K562 (cell line): ENCODE results near the gene TCF25. TPM values are rescaled to one million over a fixed set of nuclear protein-coding genes. Genes with fewer than 3 reads are reported as not detected.

Experiments
- ATAC-seq: fragments of 200-7000 bp; cut with Tn5 transposase; 3 replicates; pipeline ENCODE4 v1.9.1; 2020; ENCODE audit warnings: moderate library complexity
- BruUV-seq: library from RNA; stranded (reverse); fragments of 400-500 nt; replicated peaks from 2 replicates; lab custom pipeline; 2021; lab: Mats Ljungman, UMichigan
- CTCF ChIA-PET: fragments of 300-600 bp; formaldehyde crosslinking; extraction: SDS; loops from one replicate; lab custom pipeline; 2021; ENCODE audit warnings: low intra/inter-chr PET ratio; lab: Yijun Ruan, JAX
- POLR2A ChIA-PET: fragments of 300-600, 350-650 bp; sonication (Branson Sonifier 250); formaldehyde crosslinking; extraction: SDS; loops from one replicate; lab custom pipeline; 2021; ENCODE audit warnings: antibody characterized with exemption, inconsistent platforms; lab: Yijun Ruan, JAX
- DNase-seq, 4 experiments: peaks; one replicate each; pipeline versions ENCODE4 v3.0.0 to v3.0.0-alpha.2; 2011 to 2018; ENCODE audit warnings: low spot score in 3 of 4, mixed read lengths in 3 of 4; ENCODE audit errors: extremely low read depth in 1 of 4
- FAIRE-seq: peaks from 2 replicates; lab custom pipeline; 2011; peaks lifted over from hg19 to GRCh38; lab: Jason Lieb, UNC
- H2AFZ ChIP-seq: 2 replicates; pipeline ENCODE4 v1.6.0; 2011; ENCODE audit warnings: low read depth, low read length, control low read depth, inconsistent platforms
- H3K27ac ChIP-seq: fragments of 200-600 bp; 3 replicates; pipeline ENCODE4 v1.8.0; 2011; ENCODE audit warnings: low read depth, mild to moderate bottlenecking, control low read depth, inconsistent platforms, low read length, moderate library complexity, mixed read lengths; ENCODE audit errors: extremely low read depth
- H3K27me3 ChIP-seq, 2 experiments: fragments of 300-600 bp in 1 of 2; 2 replicates in 1 of 2; 3 replicates in 1 of 2; pipeline versions ENCODE4 v1.6.0 to v1.8.0; 2011; ENCODE audit warnings: inconsistent platforms in 2 of 2, low read length in 2 of 2, mild to moderate bottlenecking in 1 of 2, mixed read lengths in 1 of 2, moderate library complexity in 1 of 2; ENCODE audit not compliant: control insufficient read depth in 2 of 2, insufficient read depth in 2 of 2
- H3K36me3 ChIP-seq: fragments of 300-600 bp; 3 replicates; pipeline ENCODE4 v1.8.0; 2011; ENCODE audit warnings: mild to moderate bottlenecking, low read length, inconsistent platforms; ENCODE audit not compliant: control insufficient read depth, insufficient read depth
- H3K4me1 ChIP-seq, 2 experiments: fragments of 200-600 bp in 1 of 2; replicated peaks in 1 of 2; 2 replicates in 1 of 2; 3 replicates in 1 of 2; pipeline versions ENCODE4 v1.5.1 to v1.8.0; 2011; ENCODE audit warnings: inconsistent platforms in 2 of 2, low read length in 2 of 2, mild to moderate bottlenecking in 1 of 2, mixed read lengths in 1 of 2, moderate library complexity in 1 of 2; ENCODE audit not compliant: control insufficient read depth in 2 of 2, insufficient read depth in 2 of 2
- H3K4me2 ChIP-seq: 2 replicates; pipeline ENCODE4 v1.6.1; 2011; ENCODE audit warnings: low read length, control low read depth, inconsistent platforms, mixed read lengths; ENCODE audit not compliant: insufficient read depth
- H3K4me3 ChIP-seq: fragments of 200-600 bp; sonication (generic), shearing (Covaris generic); 2 replicates; pipeline ENCODE4 v1.5.1; 2016; ENCODE audit warnings: control low read depth, inconsistent platforms
- H3K79me2 ChIP-seq: fragments of 200-600 bp; 3 replicates; pipeline ENCODE4 v1.8.0; 2011; ENCODE audit warnings: low read length, inconsistent platforms; ENCODE audit not compliant: control insufficient read depth, insufficient read depth
- H3K9ac ChIP-seq, 2 experiments: 2 replicates each; pipeline versions ENCODE4 v1.6.0 to v1.6.1; 2011; ENCODE audit warnings: low read depth in 2 of 2, low read length in 2 of 2, control low read depth in 1 of 2, inconsistent platforms in 1 of 2, mild to moderate bottlenecking in 1 of 2, mixed read lengths in 1 of 2; ENCODE audit not compliant: insufficient read depth in 1 of 2
- H3K9me1 ChIP-seq: one replicate; pipeline ENCODE4 v1.6.0; 2011; ENCODE audit warnings: inconsistent platforms, mild to moderate bottlenecking, low read length, moderate library complexity; ENCODE audit not compliant: control insufficient read depth, insufficient read depth
- H3K9me3 ChIP-seq: replicated peaks from 2 replicates; pipeline ENCODE4 v1.5.1; 2011; ENCODE audit warnings: low read depth, low read length, inconsistent platforms; ENCODE audit not compliant: control insufficient read depth, insufficient read depth
- H4K20me1 ChIP-seq: replicated peaks from 2 replicates; pipeline ENCODE4 v1.6.1; 2011; ENCODE audit warnings: low read length, inconsistent platforms, mixed read lengths; ENCODE audit not compliant: control insufficient read depth, insufficient read depth
- BRF1 ChIP-seq: IDR thresholded peaks from 3 replicates; pipeline ENCODE4 v1.6.1; 2011; ENCODE audit warnings: borderline replicate concordance, mild to moderate bottlenecking; ENCODE audit not compliant: insufficient read length; ENCODE audit errors: extremely low read depth
- GABPA ChIP-seq: fragments of 200-800 bp; sonication (Bioruptor generic); conservative IDR thresholded peaks from 2 replicates; pipeline ENCODE4 v1.6.1; 2016; ENCODE audit warnings: low read depth, missing genetic modification characterization, missing compliant biosample characterization
- KDM2B ChIP-seq: fragments of 250-450 bp; sonication (Bioruptor Pico); IDR thresholded peaks from 2 replicates; pipeline ENCODE4 v1.8.0; 2021; ENCODE audit warnings: mild to moderate bottlenecking, moderate library complexity
- MED1 ChIP-seq: sonication (generic); formaldehyde crosslinking; IDR thresholded peaks from 2 replicates; pipeline ENCODE4 v1.8.1; 2023; ENCODE audit warnings: missing genetic modification reagents, borderline replicate concordance
- PCBP1 ChIP-seq: fragments of 200-400 bp; formaldehyde crosslinking; IDR thresholded peaks from 2 replicates; pipeline ENCODE4 v1.6.1; 2018; ENCODE audit warnings: mild to moderate bottlenecking, low read depth, low read length; ENCODE audit not compliant: poor library complexity, severe bottlenecking
- PHF21A ChIP-seq: fragments of 450-650 bp; IDR thresholded peaks from 2 replicates; pipeline ENCODE4 v1.6.1; 2017; ENCODE audit warnings: low read depth, borderline replicate concordance
- PHF8 ChIP-seq: fragments of 200-600 bp; sonication (generic); IDR thresholded peaks from 2 replicates; pipeline ENCODE4 v1.6.1; 2012; ENCODE audit warnings: mixed run types, mild to moderate bottlenecking, inconsistent platforms, low read length, moderate library complexity, borderline replicate concordance
- SAP30 ChIP-seq: fragments of 200-600 bp; sonication (generic); IDR thresholded peaks from 2 replicates; pipeline ENCODE4 v1.6.1; 2012; ENCODE audit warnings: borderline replicate concordance, low read depth, mild to moderate bottlenecking, moderate library complexity, low read length, control low read depth, inconsistent platforms; ENCODE audit not compliant: insufficient read depth, poor library complexity, severe bottlenecking
- ZNF668 ChIP-seq: fragments of 250-450 bp; sonication (Bioruptor Pico); IDR thresholded peaks from 2 replicates; pipeline ENCODE4 v1.8.0; 2022; ENCODE audit warnings: mild to moderate bottlenecking, inconsistent platforms
- WGBS: fragments of 100-300 bp; shearing (Covaris generic); methylation state at CpG from one replicate; pipeline ENCODE4 v1.1.6; 2016; ENCODE audit warnings: low coverage, mixed read lengths; ENCODE audit not compliant: insufficient coverage; ENCODE audit errors: missing lambda C conversion rate; 5-methylcytosine and 5-hydroxymethylcytosine counted together
- in situ Hi-C: fragments of 300-500 bp; cut with MboI; formaldehyde crosslinking; loops from 4 replicates; pipeline ENCODE4 v1.15.0; 2018; ENCODE audit warnings: inconsistent platforms, mixed read lengths
- intact Hi-C: fragments of 100-400 bp; cut with micrococcal nuclease; formaldehyde crosslinking; loops from 2 replicates; pipeline ENCODE4 v1.14.2; 2022
- polyA plus RNA-seq, 8 experiments: library from polyadenylated mRNA; depleted of rRNA in 4 of 8; stranded (reverse) in 5 of 8; unstranded in 3 of 8; fragments of >200 nt; fragmentation: Nextera tagmentation in 2 of 8; fragmentation: Illumina TruSeq in 1 of 8; extraction: Ambion mirVana in 2 of 8; extraction: Trizol in 1 of 8; gene quantifications; 2 replicates each; pipeline versions ENCODE4 v1.2.1 to v1.2.3, GENCODE V29; 2011 to 2014; ENCODE audit warnings: inconsistent platforms in 1 of 8, missing spikeins in 1 of 8
- total RNA-seq, 7 experiments: library from RNA; depleted of rRNA in 6 of 7; stranded (reverse); fragments of >200 nt in 6 of 7; fragmentation: Illumina TruSeq in 2 of 7; extraction: Trizol in 2 of 7; gene quantifications; 2 replicates each; pipeline versions ENCODE4 v1.2.1 to v1.2.3, GENCODE V29; 2011 to 2021; ENCODE audit warnings: low replicate concordance in 1 of 7
- TF ChIP-seq, protein P1 (sequence below): fragments of 250-450 bp; sonication (Bioruptor Pico); IDR thresholded peaks from 2 replicates; pipeline ENCODE4 v1.5.1; 2021; ENCODE audit warnings: mild to moderate bottlenecking
- TF ChIP-seq, protein P2 (sequence below): fragments of 450-650 bp; IDR thresholded peaks from 2 replicates; pipeline ENCODE4 v1.6.1; 2018; ENCODE audit not compliant: partially characterized antibody
- TF ChIP-seq, protein P3 (sequence below): fragments of 250-450 bp; sonication (Bioruptor Pico); IDR thresholded peaks from 2 replicates; pipeline ENCODE4 v1.4.0; 2020; ENCODE audit warnings: borderline replicate concordance

TCF25 gene
- total and polyA plus RNA-seq, 9 of the 15 experiments (the other 6 are each of a cell fraction or from before 2014, with no cell fraction given): 9.0 to 154 (median 83.8) TPM

DNA sequence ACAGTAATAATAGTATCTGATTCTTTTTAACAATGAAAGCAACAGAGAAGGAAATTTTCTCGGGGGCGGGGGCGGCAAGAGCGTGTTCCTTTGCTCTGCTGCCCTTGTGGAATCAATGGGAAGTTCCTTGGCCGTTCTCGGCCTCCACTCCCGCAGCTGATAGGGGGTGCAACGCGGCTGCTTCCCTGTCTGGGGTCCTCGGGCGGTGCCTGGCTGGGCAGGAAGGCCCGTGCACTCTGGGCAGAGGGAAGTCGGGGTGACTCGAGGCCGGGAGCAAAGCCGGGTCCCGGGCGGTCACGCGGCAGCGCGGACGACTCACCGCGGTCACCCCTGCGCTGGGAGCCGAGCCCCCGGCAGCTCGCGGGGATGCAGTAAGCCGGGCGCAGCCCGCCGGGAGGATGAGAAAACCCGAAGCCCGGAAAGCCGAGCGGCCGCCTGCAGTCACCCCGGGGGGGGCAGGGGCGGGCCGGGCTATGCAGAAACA, 52.2 kb downstream of the TCF25 start:
- TF ChIP-seq PCBP1: peak; percentile 16
- no peak for TF ChIP-seq ZNF668 (CRISPR knock-in tag)
- TF ChIP-seq, protein P1, sequence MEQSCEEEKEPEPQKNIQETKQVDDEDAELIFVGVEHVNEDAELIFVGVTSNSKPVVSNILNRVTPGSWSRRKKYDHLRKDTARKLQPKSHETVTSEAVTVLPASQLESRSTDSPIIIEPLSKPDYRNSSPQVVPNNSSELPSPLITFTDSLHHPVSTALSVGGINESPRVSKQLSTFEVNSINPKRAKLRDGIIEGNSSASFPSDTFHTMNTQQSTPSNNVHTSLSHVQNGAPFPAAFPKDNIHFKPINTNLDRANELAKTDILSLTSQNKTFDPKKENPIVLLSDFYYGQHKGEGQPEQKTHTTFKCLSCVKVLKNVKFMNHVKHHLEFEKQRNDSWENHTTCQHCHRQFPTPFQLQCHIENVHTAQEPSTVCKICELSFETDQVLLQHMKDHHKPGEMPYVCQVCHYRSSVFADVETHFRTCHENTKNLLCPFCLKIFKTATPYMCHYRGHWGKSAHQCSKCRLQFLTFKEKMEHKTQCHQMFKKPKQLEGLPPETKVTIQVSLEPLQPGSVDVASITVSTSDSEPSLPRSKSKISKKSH: no peak
- TF ChIP-seq MED1: no peak
- TF ChIP-seq, protein P2, sequence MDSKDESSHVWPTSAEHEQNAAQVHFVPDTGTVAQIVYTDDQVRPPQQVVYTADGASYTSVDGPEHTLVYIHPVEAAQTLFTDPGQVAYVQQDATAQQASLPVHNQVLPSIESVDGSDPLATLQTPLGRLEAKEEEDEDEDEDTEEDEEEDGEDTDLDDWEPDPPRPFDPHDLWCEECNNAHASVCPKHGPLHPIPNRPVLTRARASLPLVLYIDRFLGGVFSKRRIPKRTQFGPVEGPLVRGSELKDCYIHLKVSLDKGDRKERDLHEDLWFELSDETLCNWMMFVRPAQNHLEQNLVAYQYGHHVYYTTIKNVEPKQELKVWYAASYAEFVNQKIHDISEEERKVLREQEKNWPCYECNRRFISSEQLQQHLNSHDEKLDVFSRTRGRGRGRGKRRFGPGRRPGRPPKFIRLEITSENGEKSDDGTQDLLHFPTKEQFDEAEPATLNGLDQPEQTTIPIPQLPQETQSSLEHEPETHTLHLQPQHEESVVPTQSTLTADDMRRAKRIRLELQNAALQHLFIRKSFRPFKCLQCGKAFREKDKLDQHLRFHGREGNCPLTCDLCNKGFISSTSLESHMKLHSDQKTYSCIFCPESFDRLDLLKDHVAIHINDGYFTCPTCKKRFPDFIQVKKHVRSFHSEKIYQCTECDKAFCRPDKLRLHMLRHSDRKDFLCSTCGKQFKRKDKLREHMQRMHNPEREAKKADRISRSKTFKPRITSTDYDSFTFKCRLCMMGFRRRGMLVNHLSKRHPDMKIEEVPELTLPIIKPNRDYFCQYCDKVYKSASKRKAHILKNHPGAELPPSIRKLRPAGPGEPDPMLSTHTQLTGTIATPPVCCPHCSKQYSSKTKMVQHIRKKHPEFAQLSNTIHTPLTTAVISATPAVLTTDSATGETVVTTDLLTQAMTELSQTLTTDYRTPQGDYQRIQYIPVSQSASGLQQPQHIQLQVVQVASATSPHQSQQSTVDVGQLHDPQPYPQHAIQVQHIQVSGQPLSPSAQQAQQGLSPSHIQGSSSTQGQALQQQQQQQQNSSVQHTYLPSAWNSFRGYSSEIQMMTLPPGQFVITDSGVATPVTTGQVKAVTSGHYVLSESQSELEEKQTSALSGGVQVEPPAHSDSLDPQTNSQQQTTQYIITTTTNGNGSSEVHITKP: peak; percentile 82
- TF ChIP-seq BRF1: no peak
- no peak for TF ChIP-seq GABPA (tag)
- 0 out of 2 replicates have a peak, but pooled peaks have one; percentile 8 for TF ChIP-seq KDM2B (CRISPR knock-in tag)
- TF ChIP-seq, protein P3, sequence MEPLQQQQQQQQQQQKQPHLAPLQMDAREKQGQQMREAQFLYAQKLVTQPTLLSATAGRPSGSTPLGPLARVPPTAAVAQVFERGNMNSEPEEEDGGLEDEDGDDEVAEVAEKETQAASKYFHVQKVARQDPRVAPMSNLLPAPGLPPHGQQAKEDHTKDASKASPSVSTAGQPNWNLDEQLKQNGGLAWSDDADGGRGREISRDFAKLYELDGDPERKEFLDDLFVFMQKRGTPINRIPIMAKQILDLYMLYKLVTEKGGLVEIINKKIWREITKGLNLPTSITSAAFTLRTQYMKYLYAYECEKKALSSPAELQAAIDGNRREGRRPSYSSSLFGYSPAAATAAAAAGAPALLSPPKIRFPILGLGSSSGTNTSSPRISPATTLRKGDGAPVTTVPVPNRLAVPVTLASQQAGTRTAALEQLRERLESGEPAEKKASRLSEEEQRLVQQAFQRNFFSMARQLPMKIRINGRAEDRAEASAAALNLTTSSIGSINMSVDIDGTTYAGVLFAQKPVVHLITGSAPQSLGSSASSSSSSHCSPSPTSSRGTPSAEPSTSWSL: 0 out of 2 replicates have a peak, but pooled peaks have one; percentile 16
- TF ChIP-seq PHF21A: 0 out of 2 replicates have a peak, but pooled peaks have one; percentile 15
- no peak for TF ChIP-seq SAP30
- TF ChIP-seq PHF8: peak; percentile 1; the same call in 1 of the 2 replicates
- no peak for FAIRE-seq
- DNase-seq: no peak
- H3K27ac ChIP-seq: no peak overlapping the region
- WGBS: 4% methylated on average over 35 of the region's 42 CpGs
- ATAC-seq: peak; percentile 0
- in situ Hi-C loops: no loop called here
- peak overlapping the region; percentile 60 for H3K4me2 ChIP-seq
- H3K9me3 ChIP-seq: no peaks in the 10 kb centered on the region
- peak overlapping the region; percentile 52 for H3K4me3 ChIP-seq
- 0 out of 2 replicates have a peak overlapping the region, but pooled peaks have one; percentile 34 for H2AFZ ChIP-seq
- H3K9me1 ChIP-seq: no peaks in the 10 kb centered on the region
- 0 out of 2 replicates have a peak, but pooled peaks cover 12% of the 10 kb centered on the region for H4K20me1 ChIP-seq
- BruUV-seq: no TSS peak
- H3K36me3 ChIP-seq: no peaks in the 10 kb centered on the region
- ChIA-PET CTCF (no interaction called here), POLR2A (interaction anchor here (0.6 kb wide), 1 partner anchor 948 kb away, joined by 4 read pairs; no protein-coding TSS in a partner anchor)
- H3K27me3 ChIP-seq: no peaks in the 10 kb centered on the region
- no peaks in the 10 kb centered on the region; the same call in 2 of the 3 replicates for H3K79me2 ChIP-seq
- peaks cover 19 to 61% of the 10 kb centered on the region in 2 experiments for H3K4me1 ChIP-seq
- peak overlapping the region in 1 of 2 experiments; percentile 79; a peak in 2 of 4 replicates for H3K9ac ChIP-seq
- intact Hi-C loops: loop anchor here (5.0 to 10.0 kb wide), 2 partner anchors 49 to 152 kb away; partner anchors contain the start of gene PRDM7
